K562 (cell line): ENCODE results near the gene GPR15LG. TPM values are rescaled to one million over a fixed set of nuclear protein-coding genes. Genes with fewer than 3 reads are reported as not detected.

Experiments used
- ATAC-seq: fragments of 200-7000 bp; cut with Tn5 transposase; 3 replicates; pipeline ENCODE4 v1.9.1; 2020; ENCODE audit warnings: moderate library complexity
- BruUV-seq: library from RNA; stranded (reverse); fragments of 400-500 nt; replicated peaks from 2 replicates; lab custom pipeline; 2021; lab: Mats Ljungman, UMichigan
- CTCF ChIA-PET: fragments of 300-600 bp; formaldehyde crosslinking; extraction: SDS; loops from one replicate; lab custom pipeline; 2021; ENCODE audit warnings: low intra/inter-chr PET ratio; lab: Yijun Ruan, JAX
- POLR2A ChIA-PET: fragments of 300-600, 350-650 bp; sonication (Branson Sonifier 250); formaldehyde crosslinking; extraction: SDS; loops from one replicate; lab custom pipeline; 2021; ENCODE audit warnings: antibody characterized with exemption, inconsistent platforms; lab: Yijun Ruan, JAX
- DNase-seq, 4 experiments: peaks; one replicate each; pipeline versions ENCODE4 v3.0.0 to v3.0.0-alpha.2; 2011 to 2018; ENCODE audit warnings: low spot score in 3 of 4, mixed read lengths in 3 of 4; ENCODE audit errors: extremely low read depth in 1 of 4
- FAIRE-seq: peaks from 2 replicates; lab custom pipeline; 2011; peaks lifted over from hg19 to GRCh38; lab: Jason Lieb, UNC
- H2AFZ ChIP-seq: 2 replicates; pipeline ENCODE4 v1.6.0; 2011; ENCODE audit warnings: low read depth, low read length, control low read depth, inconsistent platforms
- H3K27ac ChIP-seq: fragments of 200-600 bp; 3 replicates; pipeline ENCODE4 v1.8.0; 2011; ENCODE audit warnings: low read depth, mild to moderate bottlenecking, control low read depth, inconsistent platforms, low read length, moderate library complexity, mixed read lengths; ENCODE audit errors: extremely low read depth
- H3K27me3 ChIP-seq, 2 experiments: fragments of 300-600 bp in 1 of 2; 2 replicates in 1 of 2; 3 replicates in 1 of 2; pipeline versions ENCODE4 v1.6.0 to v1.8.0; 2011; ENCODE audit warnings: inconsistent platforms in 2 of 2, low read length in 2 of 2, mild to moderate bottlenecking in 1 of 2, mixed read lengths in 1 of 2, moderate library complexity in 1 of 2; ENCODE audit not compliant: control insufficient read depth in 2 of 2, insufficient read depth in 2 of 2
- H3K36me3 ChIP-seq: fragments of 300-600 bp; 3 replicates; pipeline ENCODE4 v1.8.0; 2011; ENCODE audit warnings: mild to moderate bottlenecking, low read length, inconsistent platforms; ENCODE audit not compliant: control insufficient read depth, insufficient read depth
- H3K4me1 ChIP-seq, 2 experiments: fragments of 200-600 bp in 1 of 2; replicated peaks in 1 of 2; 2 replicates in 1 of 2; 3 replicates in 1 of 2; pipeline versions ENCODE4 v1.5.1 to v1.8.0; 2011; ENCODE audit warnings: inconsistent platforms in 2 of 2, low read length in 2 of 2, mild to moderate bottlenecking in 1 of 2, mixed read lengths in 1 of 2, moderate library complexity in 1 of 2; ENCODE audit not compliant: control insufficient read depth in 2 of 2, insufficient read depth in 2 of 2
- H3K4me2 ChIP-seq: 2 replicates; pipeline ENCODE4 v1.6.1; 2011; ENCODE audit warnings: low read length, control low read depth, inconsistent platforms, mixed read lengths; ENCODE audit not compliant: insufficient read depth
- H3K4me3 ChIP-seq: fragments of 200-600 bp; sonication (generic), shearing (Covaris generic); 2 replicates; pipeline ENCODE4 v1.5.1; 2016; ENCODE audit warnings: control low read depth, inconsistent platforms
- H3K79me2 ChIP-seq: fragments of 200-600 bp; 3 replicates; pipeline ENCODE4 v1.8.0; 2011; ENCODE audit warnings: low read length, inconsistent platforms; ENCODE audit not compliant: control insufficient read depth, insufficient read depth
- H3K9ac ChIP-seq, 2 experiments: 2 replicates each; pipeline versions ENCODE4 v1.6.0 to v1.6.1; 2011; ENCODE audit warnings: low read depth in 2 of 2, low read length in 2 of 2, control low read depth in 1 of 2, inconsistent platforms in 1 of 2, mild to moderate bottlenecking in 1 of 2, mixed read lengths in 1 of 2; ENCODE audit not compliant: insufficient read depth in 1 of 2
- H3K9me1 ChIP-seq: one replicate; pipeline ENCODE4 v1.6.0; 2011; ENCODE audit warnings: inconsistent platforms, mild to moderate bottlenecking, low read length, moderate library complexity; ENCODE audit not compliant: control insufficient read depth, insufficient read depth
- H3K9me3 ChIP-seq: replicated peaks from 2 replicates; pipeline ENCODE4 v1.5.1; 2011; ENCODE audit warnings: low read depth, low read length, inconsistent platforms; ENCODE audit not compliant: control insufficient read depth, insufficient read depth
- H4K20me1 ChIP-seq: replicated peaks from 2 replicates; pipeline ENCODE4 v1.6.1; 2011; ENCODE audit warnings: low read length, inconsistent platforms, mixed read lengths; ENCODE audit not compliant: control insufficient read depth, insufficient read depth
- ASH1L ChIP-seq: fragments of 450-650 bp; IDR thresholded peaks from 2 replicates; pipeline ENCODE4 v1.6.1; 2018; ENCODE audit warnings: borderline replicate concordance, mild to moderate bottlenecking, low read depth; ENCODE audit not compliant: partially characterized antibody
- BRF1 ChIP-seq: IDR thresholded peaks from 3 replicates; pipeline ENCODE4 v1.6.1; 2011; ENCODE audit warnings: borderline replicate concordance, mild to moderate bottlenecking; ENCODE audit not compliant: insufficient read length; ENCODE audit errors: extremely low read depth
- DEAF1 ChIP-seq: fragments of 450-650 bp; formaldehyde crosslinking; IDR thresholded peaks from 2 replicates; pipeline ENCODE4 v1.4.0; 2020; ENCODE audit warnings: mild to moderate bottlenecking, moderate library complexity
- DIDO1 ChIP-seq: fragments of 450-650 bp; IDR thresholded peaks from 2 replicates; pipeline ENCODE4 v1.6.1; 2016; ENCODE audit warnings: low read depth, missing biosample characterization, missing genetic modification characterization
- DPF2 ChIP-seq: fragments of 450-650 bp; IDR thresholded peaks from 2 replicates; pipeline ENCODE4 v1.6.1; 2016
- PTRF ChIP-seq: fragments of 450-650 bp; IDR thresholded peaks from 2 replicates; pipeline ENCODE4 v1.6.1; 2016; ENCODE audit warnings: mild to moderate bottlenecking, missing genetic modification characterization, missing compliant biosample characterization
- SMARCE1 ChIP-seq: fragments of 450-650 bp; IDR thresholded peaks from 2 replicates; pipeline ENCODE4 v1.7.1; 2016; ENCODE audit warnings: mild to moderate bottlenecking
- SREBF2 ChIP-seq: sonication (generic); formaldehyde crosslinking; IDR thresholded peaks from 2 replicates; pipeline ENCODE4 v1.4.0; 2020; ENCODE audit warnings: mild to moderate bottlenecking, missing genetic modification reagents
- TCF7L2 ChIP-seq: fragments of 150-350 bp; IDR thresholded peaks from 2 replicates; pipeline ENCODE4 v1.6.1; 2016; ENCODE audit warnings: low read depth, mild to moderate bottlenecking, low read length, moderate library complexity
- ZNF445 ChIP-seq: fragments of 250-450 bp; sonication (Bioruptor Pico); IDR thresholded peaks from 2 replicates; pipeline ENCODE4 v1.4.0; 2020; ENCODE audit warnings: low read depth, mild to moderate bottlenecking, moderate library complexity
- ZNF561 ChIP-seq: fragments of 450-650 bp; formaldehyde crosslinking; conservative IDR thresholded peaks from 2 replicates; pipeline ENCODE4 v1.4.0; 2020; ENCODE audit warnings: mild to moderate bottlenecking, moderate library complexity
- WGBS: fragments of 100-300 bp; shearing (Covaris generic); methylation state at CpG from one replicate; pipeline ENCODE4 v1.1.6; 2016; ENCODE audit warnings: low coverage, mixed read lengths; ENCODE audit not compliant: insufficient coverage; ENCODE audit errors: missing lambda C conversion rate; 5-methylcytosine and 5-hydroxymethylcytosine counted together
- in situ Hi-C: fragments of 300-500 bp; cut with MboI; formaldehyde crosslinking; loops from 4 replicates; pipeline ENCODE4 v1.15.0; 2018; ENCODE audit warnings: inconsistent platforms, mixed read lengths
- intact Hi-C: fragments of 100-400 bp; cut with micrococcal nuclease; formaldehyde crosslinking; loops from 2 replicates; pipeline ENCODE4 v1.14.2; 2022
- polyA plus RNA-seq, 8 experiments: library from polyadenylated mRNA; depleted of rRNA in 4 of 8; stranded (reverse) in 5 of 8; unstranded in 3 of 8; fragments of >200 nt; fragmentation: Nextera tagmentation in 2 of 8; fragmentation: Illumina TruSeq in 1 of 8; extraction: Ambion mirVana in 2 of 8; extraction: Trizol in 1 of 8; gene quantifications; 2 replicates each; pipeline versions ENCODE4 v1.2.1 to v1.2.3, GENCODE V29; 2011 to 2014; ENCODE audit warnings: inconsistent platforms in 1 of 8, missing spikeins in 1 of 8
- total RNA-seq, 7 experiments: library from RNA; depleted of rRNA in 6 of 7; stranded (reverse); fragments of >200 nt in 6 of 7; fragmentation: Illumina TruSeq in 2 of 7; extraction: Trizol in 2 of 7; gene quantifications; 2 replicates each; pipeline versions ENCODE4 v1.2.1 to v1.2.3, GENCODE V29; 2011 to 2021; ENCODE audit warnings: low replicate concordance in 1 of 7
- TF ChIP-seq, protein P1 (sequence below): IDR thresholded peaks from 2 replicates; pipeline ENCODE4 v1.6.1; 2011; ENCODE audit warnings: borderline replicate concordance, low read depth, mild to moderate bottlenecking, moderate library complexity, low read length; ENCODE audit not compliant: insufficient read depth, poor library complexity, severe bottlenecking
- TF ChIP-seq, protein P2 (sequence below): sonication (generic); formaldehyde crosslinking; IDR thresholded peaks from 2 replicates; pipeline ENCODE4 v1.8.0; 2022; ENCODE audit warnings: mild to moderate bottlenecking, low read depth, missing genetic modification reagents
- TF ChIP-seq, protein P3 (sequence below), 2 experiments: fragments of 450-650 bp; IDR thresholded peaks; 2 replicates each; pipeline ENCODE4 v1.6.1; 2016

GPR15LG gene
- total and polyA plus RNA-seq, 9 of the 15 experiments (the other 6 are each of a cell fraction or from before 2014, with no cell fraction given): 0.51 TPM; not detected in 8

DNA sequence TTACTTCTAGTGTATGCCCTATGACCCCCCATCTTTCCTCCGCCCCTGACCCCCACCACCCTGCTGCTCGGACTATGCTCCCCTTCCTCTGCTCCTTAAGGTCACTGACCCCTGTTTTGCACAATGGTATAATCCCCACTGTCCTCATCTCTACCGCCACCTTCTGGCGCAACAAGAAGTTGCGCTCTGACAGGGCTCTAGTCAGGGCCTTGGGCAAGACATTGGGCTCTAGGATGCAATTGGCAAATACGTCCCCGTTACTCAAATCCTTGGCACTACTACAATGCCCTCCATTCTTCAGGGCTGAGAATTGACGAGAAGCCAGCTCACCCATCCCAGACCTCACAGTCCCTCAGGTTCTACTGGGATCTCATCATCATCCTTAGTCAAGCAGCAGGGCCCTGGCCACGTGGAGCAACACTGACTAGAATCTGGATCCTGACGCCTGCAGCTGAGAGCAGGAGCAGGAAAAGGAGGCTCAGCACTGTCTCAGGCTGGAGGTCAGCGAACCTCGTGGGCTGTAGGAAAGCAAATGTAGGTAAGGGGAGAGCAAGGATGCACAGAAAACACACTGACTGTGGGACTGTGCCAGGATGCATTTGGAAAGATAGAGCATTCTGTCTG, 41.1 kb downstream of the GPR15LG start:
- no peaks in the 10 kb centered on the region for H3K9me1 ChIP-seq
- peaks cover 0 to 6% of the 10 kb centered on the region in 2 experiments; a peak in 2 of 5 replicates for H3K4me1 ChIP-seq
- no peaks in the 10 kb centered on the region for H3K36me3 ChIP-seq
- H2AFZ ChIP-seq: no peak overlapping the region
- H3K9ac ChIP-seq: no peak overlapping the region
- 2% methylated on average over 12 of the region's 12 CpGs for WGBS
- ChIA-PET POLR2A (interaction anchor here (0.6 to 1.4 kb wide), 4 partner anchors 64 to 239 kb away, joined by 3 to 4 read pairs (median 3); no protein-coding TSS in a partner anchor), CTCF (interaction anchor here (0.6 to 0.7 kb wide), 2 partner anchors 67 to 89 kb away, joined by 3 to 5 read pairs; no protein-coding TSS in a partner anchor)
- H3K27me3 ChIP-seq: peaks cover 2 to 34% of the 10 kb centered on the region in 2 experiments; a peak in 4 of 5 replicates
- H3K4me3 ChIP-seq: no peak overlapping the region
- peak; percentile 60 to 82 (median 72) for DNase-seq
- intact Hi-C loops (loop anchor here (1.0 kb wide), 2 partner anchors 88 to 323 kb away; no protein-coding TSS in a partner anchor), in situ Hi-C loops (no loop called here)
- peak; percentile 94 for FAIRE-seq
- no peaks in the 10 kb centered on the region for H3K79me2 ChIP-seq
- no peak overlapping the region; the same call in 1 of the 2 replicates for H3K4me2 ChIP-seq
- peak; percentile 96 for ATAC-seq
- H3K27ac ChIP-seq: no peak overlapping the region
- H4K20me1 ChIP-seq: peaks cover 6% of the 10 kb centered on the region; the same call in 1 of the 2 replicates
- no peaks in the 10 kb centered on the region for H3K9me3 ChIP-seq
- BruUV-seq: no TSS peak
- TF ChIP-seq TCF7L2 (0 out of 2 replicates have a peak, but pooled peaks have one; percentile 56), DPF2 (no peak), SMARCE1 (no peak), DIDO1 (tag) (no peak), ZNF561 (no peak), ZNF445 (no peak), ASH1L (no peak), BRF1 (no peak), PTRF (tag) (no peak), SREBF2 (CRISPR knock-in tag) (no peak), DEAF1 (CRISPR knock-in tag) (no peak)
- TF ChIP-seq, protein P1, sequence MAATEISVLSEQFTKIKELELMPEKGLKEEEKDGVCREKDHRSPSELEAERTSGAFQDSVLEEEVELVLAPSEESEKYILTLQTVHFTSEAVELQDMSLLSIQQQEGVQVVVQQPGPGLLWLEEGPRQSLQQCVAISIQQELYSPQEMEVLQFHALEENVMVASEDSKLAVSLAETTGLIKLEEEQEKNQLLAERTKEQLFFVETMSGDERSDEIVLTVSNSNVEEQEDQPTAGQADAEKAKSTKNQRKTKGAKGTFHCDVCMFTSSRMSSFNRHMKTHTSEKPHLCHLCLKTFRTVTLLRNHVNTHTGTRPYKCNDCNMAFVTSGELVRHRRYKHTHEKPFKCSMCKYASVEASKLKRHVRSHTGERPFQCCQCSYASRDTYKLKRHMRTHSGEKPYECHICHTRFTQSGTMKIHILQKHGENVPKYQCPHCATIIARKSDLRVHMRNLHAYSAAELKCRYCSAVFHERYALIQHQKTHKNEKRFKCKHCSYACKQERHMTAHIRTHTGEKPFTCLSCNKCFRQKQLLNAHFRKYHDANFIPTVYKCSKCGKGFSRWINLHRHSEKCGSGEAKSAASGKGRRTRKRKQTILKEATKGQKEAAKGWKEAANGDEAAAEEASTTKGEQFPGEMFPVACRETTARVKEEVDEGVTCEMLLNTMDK: peak; percentile 67
- TF ChIP-seq, protein P2, sequence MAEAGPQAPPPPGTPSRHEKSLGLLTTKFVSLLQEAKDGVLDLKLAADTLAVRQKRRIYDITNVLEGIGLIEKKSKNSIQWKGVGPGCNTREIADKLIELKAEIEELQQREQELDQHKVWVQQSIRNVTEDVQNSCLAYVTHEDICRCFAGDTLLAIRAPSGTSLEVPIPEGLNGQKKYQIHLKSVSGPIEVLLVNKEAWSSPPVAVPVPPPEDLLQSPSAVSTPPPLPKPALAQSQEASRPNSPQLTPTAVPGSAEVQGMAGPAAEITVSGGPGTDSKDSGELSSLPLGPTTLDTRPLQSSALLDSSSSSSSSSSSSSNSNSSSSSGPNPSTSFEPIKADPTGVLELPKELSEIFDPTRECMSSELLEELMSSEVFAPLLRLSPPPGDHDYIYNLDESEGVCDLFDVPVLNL (CRISPR knock-in tag): no peak
- TF ChIP-seq, protein P3, sequence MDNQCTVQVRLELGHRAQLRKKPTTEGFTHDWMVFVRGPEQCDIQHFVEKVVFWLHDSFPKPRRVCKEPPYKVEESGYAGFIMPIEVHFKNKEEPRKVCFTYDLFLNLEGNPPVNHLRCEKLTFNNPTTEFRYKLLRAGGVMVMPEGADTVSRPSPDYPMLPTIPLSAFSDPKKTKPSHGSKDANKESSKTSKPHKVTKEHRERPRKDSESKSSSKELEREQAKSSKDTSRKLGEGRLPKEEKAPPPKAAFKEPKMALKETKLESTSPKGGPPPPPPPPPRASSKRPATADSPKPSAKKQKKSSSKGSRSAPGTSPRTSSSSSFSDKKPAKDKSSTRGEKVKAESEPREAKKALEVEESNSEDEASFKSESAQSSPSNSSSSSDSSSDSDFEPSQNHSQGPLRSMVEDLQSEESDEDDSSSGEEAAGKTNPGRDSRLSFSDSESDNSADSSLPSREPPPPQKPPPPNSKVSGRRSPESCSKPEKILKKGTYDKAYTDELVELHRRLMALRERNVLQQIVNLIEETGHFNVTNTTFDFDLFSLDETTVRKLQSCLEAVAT (IDR thresholded peaks at IDR 0.05): no peak
